CD4-positive, alpha-beta memory T cell (primary cell): ENCODE data around the gene FRMD1. TPM values are rescaled to one million over a fixed set of nuclear protein-coding genes. Genes with fewer than 3 reads are reported as not detected.

ENCODE experiments used
- CTCF ChIA-PET: fragments of 350-600 bp; sonication (Branson Sonifier 250); formaldehyde crosslinking; loops from one replicate; lab custom pipeline; 2021; ENCODE audit warnings: inconsistent platforms; ENCODE audit not compliant: partially characterized antibody; lab: Charles Lee
- POLR2A ChIA-PET: fragments of 350-600 bp; sonication (Branson Sonifier 250); formaldehyde crosslinking; loops from one replicate; lab custom pipeline; 2021; ENCODE audit not compliant: partially characterized antibody; lab: Charles Lee
- DNase-seq, 5 donors: peaks; one replicate each; pipeline versions ENCODE4 v3.0.0 to v3.0.0-alpha.2; 2020 to 2022; ENCODE audit warnings: mixed read lengths in 1 of 5
- H3K27ac ChIP-seq: one replicate; pipeline ENCODE4 v1.7.0; 2013; ENCODE audit warnings: low read depth, low read length
- H3K27me3 ChIP-seq: 2 replicates; pipeline ENCODE4 v1.7.0; 2013; ENCODE audit warnings: mild to moderate bottlenecking, low read length, moderate library complexity; ENCODE audit not compliant: insufficient read depth
- H3K36me3 ChIP-seq: 2 replicates; pipeline ENCODE4 v1.7.0; 2013; ENCODE audit warnings: mild to moderate bottlenecking, low read length, moderate library complexity; ENCODE audit not compliant: insufficient read depth
- H3K4me1 ChIP-seq: 2 replicates; pipeline ENCODE4 v1.7.0; 2013; ENCODE audit warnings: mild to moderate bottlenecking, low read length, moderate library complexity; ENCODE audit not compliant: insufficient read depth
- H3K4me3 ChIP-seq, 2 donors: one replicate each; pipeline ENCODE4 v1.7.0; 2013; ENCODE audit warnings: low read length in 2 of 2, mild to moderate bottlenecking in 1 of 2
- H3K9me3 ChIP-seq, 2 donors: one replicate each; pipeline ENCODE4 v1.7.0; 2013; ENCODE audit warnings: low read length in 2 of 2, control low read depth in 1 of 2; ENCODE audit not compliant: control insufficient read depth in 1 of 2
- H3K27ac Mint-ChIP-seq, 7 donors: one replicate each; pipeline ENCODE4 v1.8.0; 2020 to 2021; ENCODE audit warnings: mixed read lengths in 7 of 7, mild to moderate bottlenecking in 6 of 7, inconsistent platforms in 3 of 7, moderate library complexity in 3 of 7
- H3K27me3 Mint-ChIP-seq, 2 donors: one replicate each; pipeline ENCODE4 v1.8.0; 2020 to 2021; ENCODE audit warnings: mixed read lengths in 2 of 2
- H3K36me3 Mint-ChIP-seq, 2 donors: one replicate each; pipeline ENCODE4 v1.8.0; 2020 to 2021; ENCODE audit warnings: mixed read lengths in 2 of 2, inconsistent platforms in 1 of 2, mild to moderate bottlenecking in 1 of 2
- H3K4me1 Mint-ChIP-seq, 4 donors: one replicate each; pipeline ENCODE4 v1.8.0; 2020 to 2021; ENCODE audit warnings: mixed read lengths in 4 of 4, mild to moderate bottlenecking in 1 of 4
- H3K4me3 Mint-ChIP-seq, 8 donors: one replicate each; pipeline ENCODE4 v1.8.0; 2020 to 2021; ENCODE audit warnings: mixed read lengths in 8 of 8, mild to moderate bottlenecking in 7 of 8, moderate library complexity in 6 of 8, inconsistent platforms in 3 of 8
- H3K9me3 Mint-ChIP-seq, 8 donors: one replicate each; pipeline ENCODE4 v1.8.0; 2020 to 2021; ENCODE audit warnings: mixed read lengths in 8 of 8, mild to moderate bottlenecking in 5 of 8, inconsistent platforms in 3 of 8, moderate library complexity in 1 of 8
- intact Hi-C: fragments of 100-400 bp; cut with micrococcal nuclease; formaldehyde crosslinking; loops from one replicate; pipeline ENCODE4 v1.15.1; 2023
- polyA plus RNA-seq, 2 donors: library from polyadenylated mRNA; unstranded; fragments of 300-500 nt; fragmentation: Illumina TruSeq; gene quantifications; one replicate each; pipeline ENCODE4 v1.2.3, GENCODE V29; 2021
- total RNA-seq, 2 experiments: library from RNA; stranded (reverse); gene quantifications; one replicate each; pipeline ENCODE4 v1.2.3, GENCODE V29; 2021

FRMD1 gene
- total and polyA plus RNA-seq, 4 experiments from 2014 or later: not detected

DNA sequence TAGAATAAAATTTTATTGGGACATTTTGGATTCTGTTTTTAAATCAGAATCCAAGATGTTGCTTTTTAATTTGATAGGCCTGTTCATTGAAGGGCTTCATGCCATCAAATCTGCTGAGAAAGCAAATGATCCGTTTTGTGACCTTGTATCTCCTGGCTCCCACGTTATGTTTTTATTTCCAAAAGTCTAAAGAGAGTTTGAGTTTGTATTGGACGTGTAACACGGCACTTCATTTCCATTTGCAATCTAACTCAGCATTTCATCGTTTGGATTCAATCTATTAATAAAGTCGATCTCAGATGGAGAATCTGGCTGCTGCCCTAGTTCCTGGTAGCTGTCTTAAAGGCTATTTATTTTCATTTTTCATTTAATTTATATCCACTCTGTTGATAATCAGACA, 64.6 kb downstream of the FRMD1 start:
- CTCF ChIA-PET: no interaction called here
- DNase-seq: no peak
- peaks cover 0 to 4% of the 10 kb centered on the region in 2 donors for H3K36me3 Mint-ChIP-seq

DNA sequence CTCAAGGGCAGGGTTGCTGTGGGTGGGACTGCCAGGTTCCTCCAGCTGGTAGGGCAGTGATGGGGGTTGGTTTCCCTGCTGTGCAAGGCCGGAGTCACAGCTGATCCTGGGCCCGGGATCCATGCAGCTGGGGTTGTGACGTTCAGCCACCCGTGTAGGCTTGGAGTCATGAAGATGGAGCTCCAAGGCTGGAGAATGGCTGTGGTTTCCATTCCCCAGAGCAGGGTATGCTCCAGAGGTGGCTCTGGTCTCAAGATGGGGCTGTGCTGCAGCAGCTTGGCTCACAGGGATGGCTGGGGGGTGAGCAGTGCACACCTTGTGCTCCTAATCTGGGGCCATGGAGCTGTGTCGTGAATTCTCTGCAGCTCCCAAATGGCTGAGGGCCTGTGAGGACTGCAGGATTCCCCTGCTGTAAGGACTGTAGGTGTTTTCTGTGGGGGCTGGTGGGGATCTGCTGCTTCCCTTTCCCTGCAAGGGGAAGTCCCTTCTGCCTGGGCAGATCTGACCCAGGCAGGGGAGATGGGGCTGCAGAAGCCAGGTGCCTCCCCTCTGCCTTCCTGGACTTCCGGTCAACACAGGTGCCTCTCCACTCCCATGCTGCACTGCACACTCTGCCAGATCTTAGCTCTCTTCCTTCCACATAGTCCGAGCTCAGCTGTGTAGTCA, 65.6 kb downstream of the FRMD1 start:
- intact Hi-C loops: no loop called here
- POLR2A ChIA-PET: no interaction called here
- no peaks in the 10 kb centered on the region for H3K4me1 ChIP-seq
- peaks cover 0 to 41% (median 37%) of the 10 kb centered on the region in 8 donors for H3K9me3 Mint-ChIP-seq
- H3K27me3 ChIP-seq: no peaks in the 10 kb centered on the region
- DNase-seq: no peak
- H3K36me3 ChIP-seq: no peaks in the 10 kb centered on the region
- no peak overlapping the region for H3K4me3 Mint-ChIP-seq
- no peak overlapping the region for H3K4me3 ChIP-seq
- H3K27ac Mint-ChIP-seq: no peak overlapping the region
- H3K36me3 Mint-ChIP-seq: peaks cover 0 to 4% of the 10 kb centered on the region in 2 donors
- H3K9me3 ChIP-seq: no peaks in the 10 kb centered on the region
- H3K4me1 Mint-ChIP-seq: no peaks in the 10 kb centered on the region
- CTCF ChIA-PET: no interaction called here
- peaks cover 3 to 6% of the 10 kb centered on the region in 2 donors for H3K27me3 Mint-ChIP-seq
- no peak overlapping the region for H3K27ac ChIP-seq

More for the DNA sequence above, 64.6 kb downstream of the FRMD1 start:
- Histone ChIP-seq H3K36me3 (no peaks in the 10 kb centered on the region), H3K4me1 (no peaks in the 10 kb centered on the region), H3K27me3 (no peaks in the 10 kb centered on the region), H3K4me3 (no peak overlapping the region), H3K9me3 (no peaks in the 10 kb centered on the region), H3K27ac (no peak overlapping the region)
- no peaks in the 10 kb centered on the region for H3K4me1 Mint-ChIP-seq
- H3K27ac Mint-ChIP-seq: no peak overlapping the region
- H3K27me3 Mint-ChIP-seq: peaks cover 3 to 6% of the 10 kb centered on the region in 2 donors
- peaks cover 0 to 39% (median 33%) of the 10 kb centered on the region in 8 donors for H3K9me3 Mint-ChIP-seq
- no peak overlapping the region for H3K4me3 Mint-ChIP-seq
- intact Hi-C loops: no loop called here
- POLR2A ChIA-PET: no interaction called here

DNA sequence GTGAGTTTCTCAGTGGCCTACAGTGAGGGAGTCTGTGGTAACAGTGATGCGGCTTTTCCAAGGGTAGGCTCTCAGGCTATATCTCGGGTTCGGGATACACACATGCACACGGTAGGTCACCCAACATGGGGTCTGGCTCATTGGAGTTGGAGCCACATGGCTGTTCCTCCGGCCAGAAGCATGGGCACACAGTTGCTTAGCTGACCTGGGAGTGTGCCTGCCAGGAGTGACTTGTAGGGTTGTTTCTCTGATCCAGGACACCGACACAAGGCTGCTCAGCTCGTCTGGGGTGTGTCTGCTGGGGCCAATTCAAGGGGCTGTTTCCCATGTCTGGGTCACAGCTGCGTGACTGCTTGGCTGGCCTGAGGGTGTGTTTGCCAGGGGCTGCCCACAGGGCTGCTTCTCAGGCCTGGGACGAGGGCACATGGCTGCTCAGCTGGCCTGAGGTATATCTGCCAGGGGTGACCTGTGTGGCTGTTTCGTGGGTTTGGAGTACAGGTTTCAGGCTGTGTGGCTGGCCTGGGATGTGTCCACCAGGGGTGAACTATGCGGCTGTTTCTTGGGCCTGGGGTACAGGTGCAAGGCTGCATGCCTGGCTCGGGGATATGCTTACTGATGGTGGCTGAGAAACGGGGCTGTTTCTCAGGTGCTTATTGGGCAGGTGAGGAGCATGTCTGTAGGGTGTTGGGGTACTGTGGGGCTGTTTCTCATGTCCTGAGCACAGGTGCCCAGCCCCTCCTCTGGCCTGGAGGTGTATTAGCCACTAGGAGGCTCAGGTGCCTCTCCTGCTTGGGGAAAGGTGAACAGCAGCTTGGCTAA, 66.4 kb downstream of the FRMD1 start:
- no peaks in the 10 kb centered on the region for H3K4me1 Mint-ChIP-seq
- H3K9me3 Mint-ChIP-seq: peaks cover 0 to 46% (median 39%) of the 10 kb centered on the region in 8 donors
- no peaks in the 10 kb centered on the region for H3K27me3 ChIP-seq
- H3K27ac Mint-ChIP-seq: no peak overlapping the region
- no peak for DNase-seq
- CTCF ChIA-PET: no interaction called here
- no peaks in the 10 kb centered on the region for H3K36me3 ChIP-seq
- POLR2A ChIA-PET: no interaction called here
- peaks cover 3 to 6% of the 10 kb centered on the region in 2 donors for H3K27me3 Mint-ChIP-seq
- no peak overlapping the region for H3K4me3 ChIP-seq
- H3K27ac ChIP-seq: no peak overlapping the region
- H3K4me1 ChIP-seq: no peaks in the 10 kb centered on the region
- no peaks in the 10 kb centered on the region for H3K9me3 ChIP-seq
- H3K4me3 Mint-ChIP-seq: no peak overlapping the region
- intact Hi-C loops: no loop called here
- peaks cover 0 to 4% of the 10 kb centered on the region in 2 donors for H3K36me3 Mint-ChIP-seq

DNA sequence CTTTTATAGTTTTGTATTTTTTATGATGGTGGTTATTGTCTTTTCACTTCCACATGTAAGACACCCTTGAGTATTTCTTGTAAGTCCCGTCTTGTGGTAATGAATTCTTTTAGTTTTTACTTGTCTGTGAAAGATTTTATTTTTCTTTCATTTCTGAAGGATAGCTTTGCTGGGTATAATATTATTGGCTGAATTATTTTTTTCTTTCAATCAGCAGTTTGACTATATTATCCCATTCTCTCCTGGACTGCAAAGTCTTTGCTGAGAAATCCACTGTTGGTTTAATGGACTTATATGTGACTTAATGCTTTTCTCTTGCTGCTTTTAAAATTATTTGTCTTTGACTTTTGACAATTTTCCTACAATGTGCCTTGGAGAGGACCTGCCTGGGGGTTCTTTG, 67.7 kb downstream of the FRMD1 start:
- Mint-ChIP-seq H3K27ac (no peak overlapping the region), H3K27me3 (peaks cover 3 to 4% of the 10 kb centered on the region in 2 donors), H3K4me3 (no peak overlapping the region), H3K36me3 (peaks cover 0 to 4% of the 10 kb centered on the region in 2 donors), H3K4me1 (no peaks in the 10 kb centered on the region), H3K9me3 (peaks cover 0 to 43% (median 38%) of the 10 kb centered on the region in 8 donors)
- Histone ChIP-seq H3K27ac (no peak overlapping the region), H3K4me3 (no peak overlapping the region), H3K9me3 (no peaks in the 10 kb centered on the region), H3K4me1 (no peaks in the 10 kb centered on the region), H3K27me3 (no peaks in the 10 kb centered on the region), H3K36me3 (no peaks in the 10 kb centered on the region)
- POLR2A ChIA-PET: no interaction called here
- CTCF ChIA-PET: no interaction called here
- intact Hi-C loops: no loop called here
- no peak for DNase-seq

DNA sequence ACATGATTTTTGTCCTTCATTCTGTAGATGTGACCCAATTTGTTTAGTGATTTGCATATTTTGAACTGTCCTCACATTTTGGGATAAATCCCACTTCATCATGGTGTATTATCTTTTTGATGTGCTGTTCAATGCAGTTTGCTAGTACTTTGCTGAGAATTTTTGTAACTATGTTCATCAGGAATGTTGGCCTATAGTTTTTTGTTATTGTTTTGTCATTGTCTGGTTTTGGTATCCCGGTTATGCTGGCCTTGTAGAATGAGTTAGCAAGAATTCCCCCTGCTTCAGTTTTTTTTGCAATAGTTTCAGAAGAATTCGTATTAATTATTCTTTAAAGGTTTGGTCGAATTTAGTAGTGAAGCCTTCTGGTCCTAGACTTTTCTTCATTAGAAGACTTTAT, 69.7 kb downstream of the FRMD1 start:
- Histone ChIP-seq H3K27ac (no peak overlapping the region), H3K9me3 (no peaks in the 10 kb centered on the region), H3K27me3 (no peaks in the 10 kb centered on the region), H3K4me1 (no peaks in the 10 kb centered on the region), H3K36me3 (no peaks in the 10 kb centered on the region), H3K4me3 (no peak overlapping the region)
- Mint-ChIP-seq H3K4me3 (no peak overlapping the region), H3K27ac (no peak overlapping the region), H3K27me3 (peaks cover 0 to 2% of the 10 kb centered on the region in 2 donors), H3K9me3 (peaks cover 0 to 43% (median 35%) of the 10 kb centered on the region in 8 donors), H3K36me3 (peaks cover 0 to 4% of the 10 kb centered on the region in 2 donors), H3K4me1 (no peaks in the 10 kb centered on the region)
- ChIA-PET CTCF (no interaction called here), POLR2A (no interaction called here)
- no peak for DNase-seq
- intact Hi-C loops: no loop called here

DNA sequence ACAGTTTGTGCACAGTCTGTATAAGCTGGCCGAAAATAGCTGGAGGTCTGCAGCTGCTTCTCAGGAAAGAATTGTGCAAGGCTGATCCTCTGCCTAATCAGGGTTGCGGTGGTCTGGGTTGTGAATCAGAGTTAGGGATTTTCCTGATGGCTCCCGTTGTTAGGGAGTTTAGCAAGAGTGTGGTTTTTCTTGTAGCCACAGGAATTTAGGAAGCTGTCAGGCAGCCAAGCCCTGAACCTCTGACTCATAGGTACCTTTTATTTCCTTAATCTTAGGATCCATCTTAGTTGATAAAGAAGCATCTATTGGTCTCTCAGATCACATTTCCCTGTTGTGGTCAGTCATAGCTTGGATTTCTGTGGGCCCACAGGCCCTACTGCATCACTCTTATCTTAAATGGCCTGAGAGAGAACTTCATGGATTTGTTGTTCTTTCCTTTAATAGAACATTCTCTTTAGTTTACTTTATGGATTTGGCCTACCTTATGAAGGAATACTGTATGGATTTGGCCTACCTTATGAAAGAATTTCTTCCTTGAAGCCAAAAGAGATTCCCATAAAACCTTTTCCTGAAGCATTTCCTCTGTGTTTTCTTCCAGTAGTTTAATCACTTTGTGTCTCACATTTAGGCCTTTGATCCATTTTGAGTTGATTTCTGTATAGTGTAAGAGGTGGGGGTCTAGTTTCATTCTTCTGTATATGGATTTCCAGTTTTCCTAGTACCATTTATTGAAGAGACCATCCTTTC, 71.2 kb downstream of the FRMD1 start:
- Histone ChIP-seq H3K27me3 (no peaks in the 10 kb centered on the region), H3K27ac (no peak overlapping the region), H3K4me3 (no peak overlapping the region), H3K4me1 (no peaks in the 10 kb centered on the region), H3K9me3 (no peaks in the 10 kb centered on the region), H3K36me3 (no peaks in the 10 kb centered on the region)
- Mint-ChIP-seq H3K4me1 (no peaks in the 10 kb centered on the region), H3K27me3 (no peaks in the 10 kb centered on the region), H3K9me3 (peaks cover 0 to 40% (median 30%) of the 10 kb centered on the region in 8 donors), H3K36me3 (peaks cover 0 to 4% of the 10 kb centered on the region in 2 donors), H3K27ac (no peak overlapping the region), H3K4me3 (no peak overlapping the region)
- DNase-seq: no peak
- intact Hi-C loops: no loop called here
- ChIA-PET POLR2A (no interaction called here), CTCF (no interaction called here)

DNA sequence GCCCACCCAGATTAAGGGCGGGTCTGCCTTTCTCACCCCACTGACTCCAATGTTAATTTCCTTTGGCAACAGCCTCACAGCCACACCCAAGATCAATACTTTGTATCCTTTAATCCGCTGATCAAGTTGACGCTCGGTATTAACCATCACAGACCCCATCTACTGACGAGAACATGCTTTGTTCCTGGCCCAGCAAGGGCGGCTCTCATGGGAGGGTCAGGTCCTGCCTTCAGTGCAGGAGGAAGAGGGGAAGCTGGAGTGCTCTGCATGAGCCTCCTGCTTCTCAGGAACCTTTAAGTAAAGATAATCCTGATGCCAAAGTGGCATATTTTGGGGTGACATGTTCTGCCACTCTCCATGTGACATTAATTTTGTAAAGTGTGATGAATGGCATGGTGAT, 73.2 kb downstream of the FRMD1 start:
- H3K9me3 ChIP-seq: no peaks in the 10 kb centered on the region
- H3K4me1 ChIP-seq: no peaks in the 10 kb centered on the region
- Mint-ChIP-seq H3K27ac (no peak overlapping the region), H3K36me3 (no peaks in the 10 kb centered on the region), H3K4me3 (no peak overlapping the region), H3K4me1 (no peaks in the 10 kb centered on the region), H3K27me3 (no peaks in the 10 kb centered on the region), H3K9me3 (peaks cover 0 to 21% (median 11%) of the 10 kb centered on the region in 8 donors)
- POLR2A ChIA-PET: no interaction called here
- CTCF ChIA-PET: no interaction called here
- intact Hi-C loops: no loop called here
- DNase-seq: no peak
- no peaks in the 10 kb centered on the region for H3K36me3 ChIP-seq
- no peaks in the 10 kb centered on the region for H3K27me3 ChIP-seq
- no peak overlapping the region for H3K27ac ChIP-seq
- no peak overlapping the region for H3K4me3 ChIP-seq
